Right atrium auricular region (tissue), 2 donors: ENCODE results near the gene MBD3L4. TPM values are rescaled to one million over a fixed set of nuclear protein-coding genes. Genes with fewer than 3 reads are reported as not detected.
A peak's percentile ranks its signal among the peaks of the same experiment; 100 is the strongest.
"Not testable (repeated sequence)": the region's sequence is repeated elsewhere in the genome, so short reads cannot be mapped to it uniquely, and the experiment has no call there.

ENCODE experiments used
- DNase-seq: peaks from one replicate; pipeline ENCODE4 v3.0.0-alpha.2; 2019; ENCODE audit warnings: low spot score
- H3K27ac ChIP-seq, 2 donors: fragments of 200-600 bp; sonication (generic); 1 replicate in 1 of 2; 2 replicates in 1 of 2; pipeline ENCODE4 v1.5.1; 2016 to 2019
- H3K27me3 ChIP-seq, 2 donors: fragments of 200-600 bp; sonication (generic); one replicate each; pipeline versions ENCODE4 v1.5.1 to v1.6.0; 2017 to 2019
- H3K36me3 ChIP-seq: fragments of 200-600 bp; sonication (generic); one replicate; pipeline ENCODE4 v1.5.1; 2016
- H3K4me1 ChIP-seq, 2 donors: fragments of 200-600 bp; sonication (generic); one replicate each; pipeline versions ENCODE4 v1.5.1 to v1.6.0; 2017 to 2019
- H3K4me3 ChIP-seq, 2 donors: fragments of 200-600 bp; sonication (generic); 1 replicate in 1 of 2; 2 replicates in 1 of 2; pipeline ENCODE4 v1.5.1; 2017 to 2019; ENCODE audit warnings: mild to moderate bottlenecking in 1 of 2, moderate library complexity in 1 of 2
- H3K9me3 ChIP-seq, 2 donors: fragments of 200-600 bp; sonication (generic); one replicate each; pipeline ENCODE4 v1.5.1; 2019
- CTCF ChIP-seq, 2 donors: fragments of 200-600 bp; sonication (generic); IDR thresholded peaks; one replicate each; pipeline ENCODE4 v1.5.1; 2019; ENCODE audit warnings: antibody characterized with exemption in 2 of 2
- total RNA-seq, 2 donors: library from RNA; depleted of rRNA; stranded (reverse); fragments of >200 nt; gene quantifications; one replicate each; pipeline ENCODE4 v1.1.0, GENCODE V29; 2016

The MBD3L4 gene
- total RNA-seq, 2 donors from 2014 or later = not detected

GRCh38 chr19:7067122-7067521 is 27.1 kb upstream of the MBD3L4 start:
- H3K36me3 ChIP-seq = peaks cover 14% of the 10 kb centered on the region
- TF ChIP-seq CTCF (IDR thresholded peaks at IDR 0.05) = peak in 1 of 2 donors; percentile 28
- DNase-seq = not testable (repeated sequence)

GRCh38 chr19:7063764-7064418 is 23.9 kb upstream of the MBD3L4 start:
- no peak overlapping the region for H3K4me3 ChIP-seq
- H3K27ac ChIP-seq = no peak overlapping the region
- H3K4me1 ChIP-seq = no peaks in the 10 kb centered on the region
- DNase-seq = no peak
- no peaks in the 10 kb centered on the region for H3K27me3 ChIP-seq
- TF ChIP-seq CTCF (IDR thresholded peaks at IDR 0.05) = no peak
- H3K36me3 ChIP-seq = no peaks in the 10 kb centered on the region
- no peaks in the 10 kb centered on the region for H3K9me3 ChIP-seq

More at GRCh38 chr19:7067122-7067521, 27.1 kb upstream of the MBD3L4 start:
- H3K27me3 ChIP-seq, H3K9me3 ChIP-seq, H3K27ac ChIP-seq, H3K4me3 ChIP-seq: not testable (repeated sequence)
- H3K4me1 ChIP-seq = peaks cover 0 to 11% of the 10 kb centered on the region in 2 donors

GRCh38 chr19:7063339-7063738 is 23.4 kb upstream of the MBD3L4 start:
- no peak overlapping the region for H3K27ac ChIP-seq
- no peak for DNase-seq
- no peak overlapping the region for H3K4me3 ChIP-seq
- no peaks in the 10 kb centered on the region for H3K9me3 ChIP-seq
- TF ChIP-seq CTCF (IDR thresholded peaks at IDR 0.05) = no peak
- H3K27me3 ChIP-seq = no peaks in the 10 kb centered on the region
- no peaks in the 10 kb centered on the region for H3K4me1 ChIP-seq
- H3K36me3 ChIP-seq = no peaks in the 10 kb centered on the region

GRCh38 chr19:7059977-7060376 is 20.0 kb upstream of the MBD3L4 start:
- H3K4me3 ChIP-seq, DNase-seq, H3K4me1 ChIP-seq, H3K27me3 ChIP-seq, H3K27ac ChIP-seq, H3K36me3 ChIP-seq, H3K9me3 ChIP-seq: not testable (repeated sequence)

- H3K27me3 ChIP-seq, H3K9me3 ChIP-seq, H3K36me3 ChIP-seq, H3K27ac ChIP-seq, H3K4me3 ChIP-seq, DNase-seq, H3K4me1 ChIP-seq: not testable (repeated sequence)
Observed at GRCh38 chr19:7058576-7058975, 18.6 kb upstream of the MBD3L4 start, which contains the start of gene MBD3L3. Gene MBD3L3 (minus strand): TSS chr19:7058676. CDS start chr19:7058605, 71 bp downstream.

- not testable (repeated sequence) for H3K4me3 ChIP-seq, DNase-seq, H3K36me3 ChIP-seq, H3K9me3 ChIP-seq, H3K27me3 ChIP-seq, H3K27ac ChIP-seq, H3K4me1 ChIP-seq
Observed at GRCh38 chr19:7056371-7056770, 16.4 kb upstream of the MBD3L4 start.

GRCh38 chr19:7055679-7056078 is 15.7 kb upstream of the MBD3L4 start:
- not testable (repeated sequence) for H3K36me3 ChIP-seq, H3K4me3 ChIP-seq, DNase-seq, H3K9me3 ChIP-seq, H3K27me3 ChIP-seq, H3K27ac ChIP-seq, H3K4me1 ChIP-seq

GRCh38 chr19:7054635-7055368 is 14.8 kb upstream of the MBD3L4 start:
- not testable (repeated sequence) for H3K27ac ChIP-seq, H3K9me3 ChIP-seq

GRCh38 chr19:7052896-7053295 is 12.9 kb upstream of the MBD3L4 start:
- not testable (repeated sequence) for H3K4me3 ChIP-seq, DNase-seq, H3K9me3 ChIP-seq, H3K36me3 ChIP-seq, H3K4me1 ChIP-seq, H3K27ac ChIP-seq, H3K27me3 ChIP-seq

More at GRCh38 chr19:7054635-7055368, 14.8 kb upstream of the MBD3L4 start:
- DNase-seq, H3K36me3 ChIP-seq, H3K27me3 ChIP-seq, H3K4me3 ChIP-seq, H3K4me1 ChIP-seq: not testable (repeated sequence)

- not testable (repeated sequence) for H3K27me3 ChIP-seq, H3K36me3 ChIP-seq, H3K9me3 ChIP-seq, H3K4me3 ChIP-seq, H3K4me1 ChIP-seq, DNase-seq, H3K27ac ChIP-seq
Observed at GRCh38 chr19:7051421-7051820, 11.4 kb upstream of the MBD3L4 start.

- not testable (repeated sequence) for H3K9me3 ChIP-seq, H3K4me3 ChIP-seq, H3K27me3 ChIP-seq, H3K27ac ChIP-seq, H3K36me3 ChIP-seq, H3K4me1 ChIP-seq, DNase-seq
Observed at GRCh38 chr19:7049021-7049420, 9.0 kb upstream of the MBD3L4 start, which contains the start of gene MBD3L2. Gene MBD3L2 (plus strand): TSS chr19:7049321. CDS start chr19:7049374, 53 bp downstream.

- H3K9me3 ChIP-seq, H3K36me3 ChIP-seq, DNase-seq, H3K4me3 ChIP-seq, H3K4me1 ChIP-seq, H3K27me3 ChIP-seq, H3K27ac ChIP-seq: not testable (repeated sequence)
Observed at GRCh38 chr19:7041563-7041962, 1.6 kb upstream of the MBD3L4 start.
